Right hindlimb (tissue), 1 donor: ENCODE data around the gene PUS3.

Experiments
- DNase-seq: peaks from one replicate; pipeline ENCODE4 v3.0.0-alpha.2; 2018

The PUS3 gene, protein sequence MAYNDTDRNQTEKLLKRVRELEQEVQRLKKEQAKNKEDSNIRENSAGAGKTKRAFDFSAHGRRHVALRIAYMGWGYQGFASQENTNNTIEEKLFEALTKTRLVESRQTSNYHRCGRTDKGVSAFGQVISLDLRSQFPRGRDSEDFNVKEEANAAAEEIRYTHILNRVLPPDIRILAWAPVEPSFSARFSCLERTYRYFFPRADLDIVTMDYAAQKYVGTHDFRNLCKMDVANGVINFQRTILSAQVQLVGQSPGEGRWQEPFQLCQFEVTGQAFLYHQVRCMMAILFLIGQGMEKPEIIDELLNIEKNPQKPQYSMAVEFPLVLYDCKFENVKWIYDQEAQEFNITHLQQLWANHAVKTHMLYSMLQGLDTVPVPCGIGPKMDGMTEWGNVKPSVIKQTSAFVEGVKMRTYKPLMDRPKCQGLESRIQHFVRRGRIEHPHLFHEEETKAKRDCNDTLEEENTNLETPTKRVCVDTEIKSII

DNA sequence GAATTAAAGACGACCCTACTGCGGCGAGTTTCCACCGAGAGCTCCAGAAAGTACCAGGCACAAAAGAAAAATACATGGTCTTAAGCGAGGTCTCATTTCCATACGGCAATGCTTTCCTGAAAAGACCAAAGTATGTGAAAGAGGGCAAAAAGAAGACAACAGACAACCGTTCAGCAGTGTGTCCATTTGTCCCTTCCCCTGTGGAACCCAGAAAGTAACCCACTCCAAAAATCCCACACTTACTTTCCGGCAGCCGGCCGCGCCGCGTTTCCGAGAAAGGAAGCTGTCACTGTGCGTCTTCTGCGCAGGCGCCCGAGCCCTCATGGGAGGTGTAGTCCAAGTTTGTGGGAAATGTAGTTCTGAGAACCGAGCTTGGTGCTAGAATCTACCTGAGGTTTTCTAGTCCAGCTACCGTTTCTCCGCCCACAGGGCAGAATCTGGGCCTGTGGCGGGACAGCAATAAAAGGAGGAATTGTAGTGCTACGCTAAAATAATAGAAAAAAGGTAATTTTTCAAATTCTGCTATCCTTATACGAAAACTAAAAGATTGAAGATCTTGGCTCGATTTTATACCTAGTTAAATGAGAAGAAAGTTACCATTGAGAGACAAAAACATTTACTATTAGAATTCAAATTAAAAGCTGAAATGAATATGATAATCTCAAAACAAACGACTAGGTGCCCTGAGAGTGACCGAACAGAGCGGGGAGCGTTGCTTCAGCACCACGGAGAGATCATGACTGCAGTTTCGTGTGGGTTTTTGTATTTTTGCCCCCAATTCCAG, at the start of gene PUS3:
TSS of gene PUS3 (minus strand) at position 280 of the 784 bp plus-strand sequence. CDS start 6,922 bp downstream, outside the sequence.
- DNase-seq, result peak; percentile 95

- no peak for DNase-seq
Observed at GRCh38 chr11:125952559-125952958, 49.6 kb upstream of the PUS3 start.

GRCh38 chr11:125951731-125952130, 48.7 kb upstream of the PUS3 start:
- peak; percentile 49 for DNase-seq

GRCh38 chr11:125950696-125951651, 48.0 kb upstream of the PUS3 start:
- DNase-seq, result peak; percentile 87

DNA sequence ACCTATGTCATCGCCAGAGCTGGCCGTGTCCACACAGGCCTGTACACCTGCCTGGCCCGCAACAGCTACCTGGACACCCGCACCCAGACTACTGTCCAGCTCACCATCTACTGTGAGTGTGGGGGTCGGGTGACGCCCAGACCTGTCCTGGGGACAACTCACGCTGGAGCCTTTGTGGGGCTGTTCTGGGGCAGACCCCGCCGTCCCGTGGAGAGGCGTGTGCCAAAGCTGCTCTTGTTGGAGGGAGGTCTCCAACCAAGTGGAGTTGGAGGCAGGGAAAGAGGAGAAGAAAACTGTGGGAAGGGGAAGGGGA, 47.1 kb upstream of the PUS3 start:
- DNase-seq, result peak; percentile 18

- DNase-seq, result peak; percentile 9
Observed at GRCh38 chr11:125949271-125950177, 46.5 kb upstream of the PUS3 start.

DNA sequence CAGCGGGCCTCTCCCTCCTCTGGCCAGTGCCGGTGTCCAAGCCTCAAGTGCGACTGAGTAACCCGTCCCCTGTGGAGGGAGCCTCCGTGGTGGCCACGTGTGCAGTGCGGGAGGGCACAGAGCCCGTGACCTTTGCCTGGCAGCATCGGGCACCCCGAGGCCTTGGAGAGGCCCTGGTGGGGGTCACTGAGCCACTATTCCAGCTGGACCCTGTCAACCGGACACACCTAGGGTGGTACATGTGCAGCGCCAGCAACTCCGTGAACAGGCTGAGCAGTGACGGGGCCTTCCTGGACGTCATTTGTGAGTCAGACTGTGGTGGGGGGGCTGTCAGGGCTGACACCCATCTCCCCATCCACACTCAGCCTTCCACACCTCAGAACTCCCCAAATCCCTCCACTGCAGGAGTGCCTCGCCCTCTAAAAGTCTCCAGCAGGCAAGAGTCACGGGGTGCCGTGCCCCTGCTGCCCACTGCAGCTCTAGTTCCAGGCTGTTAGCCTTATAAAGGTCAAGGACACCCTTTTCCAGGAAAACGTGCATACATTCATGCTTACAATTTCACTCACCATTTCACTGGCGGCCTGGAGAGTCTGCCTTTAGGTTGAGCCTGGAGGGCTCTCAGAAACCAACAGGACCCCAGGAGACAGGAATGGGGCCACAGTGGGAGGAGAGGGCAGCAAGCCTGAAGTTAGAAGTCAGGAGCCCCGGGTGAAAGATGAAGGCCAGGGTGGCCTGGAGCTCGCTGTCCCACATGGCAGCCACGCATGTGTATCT, 45.5 kb upstream of the PUS3 start:
- no peak for DNase-seq

DNA sequence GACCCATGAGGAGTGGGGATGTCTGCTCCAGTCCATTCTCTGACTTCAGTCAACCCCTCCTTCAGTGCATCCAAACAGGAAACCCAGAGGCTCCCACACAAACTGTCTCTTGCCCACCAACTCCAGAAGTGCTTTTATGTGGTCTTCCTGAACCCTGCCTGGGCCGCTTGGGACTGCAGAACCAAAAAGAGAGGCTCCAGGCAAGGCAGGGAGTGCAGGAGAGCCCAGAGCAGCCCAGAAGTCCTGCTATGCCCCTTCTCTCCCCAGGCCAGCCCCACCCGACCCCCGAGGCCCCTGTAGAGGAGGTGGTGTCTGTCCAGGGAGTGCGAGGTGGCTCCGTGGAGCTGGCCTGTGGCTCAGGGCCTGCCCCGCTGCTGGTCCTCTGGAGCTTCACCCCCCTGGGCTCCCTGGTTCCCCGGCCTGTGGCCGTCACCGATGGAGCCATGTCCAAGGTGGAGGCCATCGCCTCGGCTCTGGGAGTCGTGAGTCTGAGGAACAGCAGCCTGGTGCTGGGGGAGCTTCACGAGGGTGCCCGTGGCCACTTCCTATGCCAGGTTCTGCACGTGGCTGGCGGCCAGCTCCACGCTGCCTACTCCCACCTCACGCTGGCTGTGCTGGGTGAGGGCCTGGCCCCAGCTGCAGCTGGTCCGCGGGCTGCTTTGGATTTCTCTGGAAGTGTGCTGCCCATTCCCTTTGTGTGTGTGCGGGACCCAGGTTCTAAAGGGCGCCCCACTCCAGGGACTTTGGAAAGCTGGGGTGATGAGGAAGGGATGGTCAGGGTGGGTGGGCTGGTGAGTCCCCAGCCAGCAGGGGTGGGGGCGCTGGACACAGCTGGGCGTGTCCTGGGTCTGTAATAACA, 44.6 kb upstream of the PUS3 start:
- peak; percentile 16 for DNase-seq

- peak; percentile 13 for DNase-seq
Observed at GRCh38 chr11:125946712-125947418, 43.9 kb upstream of the PUS3 start.

DNA sequence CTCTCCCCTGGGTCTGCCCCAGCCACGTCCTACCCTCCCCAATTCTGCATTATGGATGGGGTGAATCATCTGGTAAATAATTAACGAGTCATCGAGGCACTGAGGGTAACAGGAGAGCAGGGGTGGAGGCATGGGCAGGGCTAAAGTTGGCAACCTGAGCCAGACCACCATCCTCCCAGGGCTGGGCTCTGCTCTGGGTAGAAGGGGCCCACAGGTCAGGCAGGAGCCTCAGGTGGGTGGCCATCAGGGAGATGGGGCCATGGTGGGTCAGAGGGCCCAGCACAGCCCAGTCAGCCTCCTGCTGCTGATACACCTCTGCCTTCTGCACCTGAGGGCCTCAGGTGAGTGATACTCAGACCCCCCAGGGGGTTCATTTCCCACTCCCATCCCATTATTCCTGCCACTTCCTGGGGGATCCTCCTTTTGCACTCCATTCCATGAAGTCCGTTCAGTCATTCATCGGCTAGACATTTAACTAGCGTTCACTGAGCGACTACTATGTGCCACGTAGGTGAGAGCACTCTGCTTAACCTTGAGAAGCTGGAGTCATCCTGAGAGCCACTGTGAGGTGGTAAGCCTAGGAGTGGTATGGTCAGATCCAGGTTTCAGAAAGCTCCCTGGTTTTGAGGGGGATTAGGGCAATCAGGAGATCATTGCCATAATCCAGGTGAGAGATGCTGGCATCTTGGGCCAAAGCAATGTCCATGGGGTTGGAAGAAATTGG, 43.0 kb upstream of the PUS3 start, which contains the start of gene VSIG10L2:
TSS of gene VSIG10L2 (plus strand) at position 248 of the 724 bp plus-strand sequence. CDS start at position 260, 12 bp downstream.
- peak; percentile 15 for DNase-seq

GRCh38 chr11:125945011-125945796, 42.2 kb upstream of the PUS3 start:
- DNase-seq, result no peak

DNA sequence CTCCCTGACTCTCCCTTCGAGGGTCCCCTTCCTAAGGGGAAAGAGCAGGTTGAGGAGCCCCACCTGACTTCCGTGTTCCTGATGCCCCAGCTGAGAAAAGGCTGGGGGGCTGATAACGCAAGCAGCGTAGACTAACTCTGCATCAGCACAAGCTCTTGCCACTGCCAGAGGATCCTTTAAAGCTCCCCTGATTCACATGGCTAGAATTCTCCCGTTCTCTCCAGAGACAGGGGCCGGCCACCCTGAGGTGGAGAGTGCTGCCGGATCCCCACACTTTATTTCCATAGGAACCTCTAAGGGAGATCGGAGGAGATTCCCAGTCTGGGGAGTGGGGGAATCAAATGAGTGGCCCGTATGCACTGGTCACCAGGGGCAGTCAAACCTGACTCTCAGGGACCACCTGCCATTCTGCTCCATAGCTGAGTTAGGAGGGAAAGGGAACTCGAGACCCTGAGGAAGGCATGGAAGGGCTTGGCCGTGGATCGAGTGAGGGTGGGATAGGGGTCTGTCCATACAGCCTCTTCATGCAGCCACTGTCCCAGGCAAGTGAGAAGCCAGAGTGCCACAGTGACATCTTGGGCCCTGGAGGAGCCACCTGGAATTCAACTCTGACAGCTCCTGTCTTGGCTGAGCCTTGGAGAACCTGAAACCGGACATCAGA, 41.5 kb upstream of the PUS3 start:
- DNase-seq, result no peak

- DNase-seq, result no peak
Observed at GRCh38 chr11:125943661-125944349, 40.8 kb upstream of the PUS3 start.

- no peak for DNase-seq
Observed at GRCh38 chr11:125942771-125943428, 39.9 kb upstream of the PUS3 start.
